IPS-18c (cell line): ENCODE data around the gene CTR9.

Experiments
- H3K4me3 ChIP-seq: 2 replicates; pipeline ENCODE4 v1.7.0; 2013; ENCODE audit warnings: low read depth, mild to moderate bottlenecking, low read length, moderate library complexity; ENCODE audit not compliant: insufficient read depth
- H3K9me3 ChIP-seq: one replicate; pipeline ENCODE4 v1.6.1; 2013; ENCODE audit warnings: mild to moderate bottlenecking, low read length, moderate library complexity; ENCODE audit not compliant: control insufficient read depth, insufficient read depth

Gene CTR9

GRCh38 chr11:10731064-10731680 lies 19.9 kb upstream of the CTR9 start:
- H3K4me3 ChIP-seq: no peak overlapping the region

DNA sequence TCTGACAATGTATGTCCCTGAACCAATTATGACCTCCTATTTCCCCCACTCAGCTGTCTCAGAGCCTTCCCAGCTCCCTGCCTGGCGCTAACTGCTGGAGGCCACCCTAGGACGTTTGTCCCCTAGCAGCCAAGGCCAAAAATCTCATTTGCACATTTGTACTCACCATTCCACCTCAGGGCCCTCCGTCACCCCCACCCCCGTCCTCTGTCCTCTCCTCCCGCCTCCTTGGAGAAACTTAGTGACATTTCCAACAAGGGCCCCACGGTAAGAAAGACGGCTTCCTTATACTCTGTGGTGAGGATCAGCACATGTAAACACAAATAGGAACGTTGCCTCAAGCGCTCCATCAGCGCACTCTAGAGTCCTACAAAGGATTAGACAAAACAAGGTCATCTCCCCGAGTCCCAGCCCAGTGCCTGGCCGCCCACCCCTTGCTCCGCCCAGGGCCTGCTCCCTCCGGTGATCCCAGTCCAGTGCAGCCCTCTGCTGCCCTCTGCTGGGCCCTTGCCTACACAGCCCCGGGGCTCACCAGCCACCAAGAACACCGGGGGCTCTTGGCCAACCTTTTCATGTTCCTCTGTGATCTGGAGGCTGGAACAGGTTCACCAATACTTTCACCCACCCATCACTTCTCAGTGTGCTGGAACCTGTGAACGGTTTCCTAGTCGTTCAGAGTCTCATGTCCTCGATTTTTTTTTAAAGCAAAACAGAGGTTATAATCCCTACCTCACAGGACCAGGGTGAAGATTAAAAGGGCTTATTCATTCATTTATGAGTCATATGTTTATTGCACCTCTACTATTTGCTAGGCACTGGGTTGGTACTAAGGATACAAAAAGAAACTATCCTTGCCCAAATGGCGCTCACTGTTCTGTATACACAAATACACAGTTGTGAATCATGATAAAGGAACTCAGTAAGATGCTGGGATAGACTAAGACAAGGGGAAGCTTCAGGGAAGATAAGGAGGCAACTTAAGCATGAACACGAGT lies 15.3 kb upstream of the CTR9 start:
- Histone ChIP-seq H3K4me3 (peak overlapping the region; percentile 41), H3K9me3 (no peaks in the 10 kb centered on the region)

More at GRCh38 chr11:10731064-10731680, 19.9 kb upstream of the CTR9 start:
- H3K9me3 ChIP-seq: no peaks in the 10 kb centered on the region

GRCh38 chr11:10742460-10743208 lies 8.4 kb upstream of the CTR9 start:
- no peak overlapping the region for H3K4me3 ChIP-seq
- no peaks in the 10 kb centered on the region for H3K9me3 ChIP-seq

DNA sequence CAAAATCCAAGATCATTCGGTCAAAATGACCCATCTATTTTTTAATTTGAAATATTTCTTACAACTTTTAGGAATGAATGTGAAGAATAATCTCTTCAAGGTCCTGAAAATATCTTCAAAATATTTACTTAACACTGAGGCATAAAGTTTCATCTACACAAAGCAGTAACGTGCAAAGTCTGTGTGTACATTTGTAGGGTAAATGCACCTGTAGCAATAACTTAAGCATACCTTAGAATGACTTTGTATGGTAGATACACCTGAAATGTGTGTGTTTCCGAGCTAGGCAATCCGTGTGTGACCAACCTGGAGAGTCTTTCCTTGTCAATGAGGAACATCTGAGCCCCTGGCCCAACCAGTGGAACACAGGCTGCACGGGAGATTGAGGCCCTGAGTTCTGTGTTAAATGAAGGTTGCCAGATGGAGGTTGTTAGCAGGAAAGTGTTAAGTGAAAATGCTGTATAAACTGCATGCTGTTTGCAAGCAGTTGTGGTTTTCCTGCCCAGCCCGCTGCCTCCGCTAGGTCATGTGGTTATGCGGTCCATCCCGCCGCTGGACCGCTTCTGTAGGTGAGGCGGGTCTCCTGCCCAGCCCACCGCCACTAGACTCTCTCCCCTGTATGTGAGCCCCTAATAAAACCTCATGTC lies 7.6 kb upstream of the CTR9 start:
- Histone ChIP-seq H3K4me3 (no peak overlapping the region), H3K9me3 (no peaks in the 10 kb centered on the region)

- H3K4me3 ChIP-seq: no peak overlapping the region
- H3K9me3 ChIP-seq: no peaks in the 10 kb centered on the region
These were observed 6.8 kb upstream of the CTR9 start for GRCh38 chr11:10744206-10744605.

DNA sequence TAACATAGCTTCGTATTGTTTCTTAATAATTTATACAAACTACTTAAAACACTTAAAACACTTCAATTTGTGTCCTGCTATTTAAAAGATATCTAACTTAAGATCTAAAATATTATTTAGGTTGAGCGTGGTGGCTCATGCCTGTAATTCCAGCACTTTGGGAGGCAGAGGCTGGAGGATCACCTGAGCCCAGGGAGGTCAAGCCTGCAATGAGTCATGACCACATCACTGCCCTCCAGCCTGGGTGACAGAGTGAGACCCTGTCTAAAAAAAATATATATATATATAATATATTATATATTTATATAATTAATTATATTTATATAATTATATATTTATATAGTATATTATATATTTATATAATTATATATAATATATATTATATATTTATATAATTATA lies 4.2 kb upstream of the CTR9 start:
- H3K9me3 ChIP-seq: no peaks in the 10 kb centered on the region
- no peak overlapping the region for H3K4me3 ChIP-seq

DNA sequence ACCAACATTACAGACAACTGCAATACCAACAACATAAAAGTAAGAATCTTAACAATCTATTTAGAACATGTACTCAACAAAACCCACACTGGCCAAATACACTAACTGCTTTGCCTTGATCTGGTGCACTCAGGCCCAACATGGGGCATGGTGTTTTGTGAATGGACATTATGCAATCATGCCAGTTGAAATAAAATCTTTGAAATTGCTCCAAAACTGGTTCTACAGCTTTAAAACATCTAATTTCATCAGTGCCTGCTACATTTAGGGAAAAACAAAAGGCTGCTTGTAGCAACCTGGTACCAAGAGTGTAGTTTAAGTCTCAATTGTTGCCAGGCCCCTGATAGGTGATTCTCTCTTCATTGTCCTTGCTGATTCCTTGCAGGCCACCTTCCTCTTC lies 3.3 kb upstream of the CTR9 start:
- Histone ChIP-seq H3K9me3 (no peaks in the 10 kb centered on the region), H3K4me3 (no peak overlapping the region)

- H3K4me3 ChIP-seq: no peak overlapping the region
- H3K9me3 ChIP-seq: no peaks in the 10 kb centered on the region
These were observed 1.6 kb upstream of the CTR9 start for GRCh38 chr11:10749476-10749875.

- Histone ChIP-seq H3K4me3 (peak overlapping the region; percentile 96), H3K9me3 (no peaks in the 10 kb centered on the region)
These were observed 515 bp downstream of the CTR9 start for GRCh38 chr11:10751581-10751940.

DNA sequence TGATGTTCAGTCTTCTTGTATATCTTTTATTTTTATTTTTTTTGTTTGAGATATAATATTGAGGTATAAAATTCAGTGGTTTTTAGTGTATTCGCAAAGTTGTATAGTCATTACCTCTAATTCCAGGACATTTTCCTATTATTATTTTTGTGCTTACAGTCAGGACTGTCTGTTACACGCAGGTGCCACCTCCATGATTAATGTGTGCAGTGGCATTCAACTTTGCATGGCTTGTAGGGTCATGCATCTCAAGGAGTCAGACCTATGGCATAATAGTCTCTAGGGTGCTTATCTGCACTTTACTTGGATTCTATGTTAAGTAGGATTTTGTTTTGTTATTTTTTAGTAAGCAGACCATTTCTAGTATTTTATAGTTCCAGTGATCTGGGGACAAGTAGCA lies 1.0 kb downstream of the CTR9 start:
- Histone ChIP-seq H3K9me3 (no peaks in the 10 kb centered on the region), H3K4me3 (peak overlapping the region; percentile 96)

DNA sequence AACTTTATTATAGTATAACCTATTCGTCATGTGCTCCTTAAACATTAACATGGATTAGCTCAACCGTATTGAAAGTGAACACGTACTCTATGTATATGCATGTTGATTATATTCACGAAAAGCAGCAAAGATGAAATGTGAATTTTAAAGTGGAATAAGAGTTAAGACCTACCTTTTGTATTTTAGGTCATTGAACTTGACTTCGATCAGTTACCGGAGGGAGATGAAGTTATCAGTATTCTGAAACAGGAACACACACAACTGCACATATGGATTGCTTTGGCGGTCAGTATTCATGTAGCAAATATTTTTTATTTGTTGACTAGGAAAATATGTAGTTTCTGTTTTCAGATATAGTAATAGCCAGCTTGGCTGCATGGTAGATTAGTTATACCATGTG lies 1.4 kb downstream of the CTR9 start:
- H3K9me3 ChIP-seq: no peaks in the 10 kb centered on the region
- H3K4me3 ChIP-seq: no peak overlapping the region

GRCh38 chr11:10758957-10759356 lies 7.9 kb downstream of the CTR9 start:
- H3K9me3 ChIP-seq: no peaks in the 10 kb centered on the region

GRCh38 chr11:10761085-10761698 lies 10.1 kb downstream of the CTR9 start:
- Histone ChIP-seq H3K9me3 (no peaks in the 10 kb centered on the region), H3K4me3 (no peak overlapping the region)

More at GRCh38 chr11:10758957-10759356, 7.9 kb downstream of the CTR9 start:
- H3K4me3 ChIP-seq: no peak overlapping the region

- no peak overlapping the region for H3K4me3 ChIP-seq
These were observed 11.1 kb downstream of the CTR9 start for GRCh38 chr11:10762185-10762584.

GRCh38 chr11:10762913-10763421 lies 11.9 kb downstream of the CTR9 start:
- no peaks in the 10 kb centered on the region for H3K9me3 ChIP-seq

More at GRCh38 chr11:10762185-10762584, 11.1 kb downstream of the CTR9 start:
- H3K9me3 ChIP-seq: no peaks in the 10 kb centered on the region

GRCh38 chr11:10763766-10764165 lies 12.7 kb downstream of the CTR9 start:
- Histone ChIP-seq H3K4me3 (no peak overlapping the region), H3K9me3 (no peaks in the 10 kb centered on the region)

More at GRCh38 chr11:10762913-10763421, 11.9 kb downstream of the CTR9 start:
- H3K4me3 ChIP-seq: no peak overlapping the region

DNA sequence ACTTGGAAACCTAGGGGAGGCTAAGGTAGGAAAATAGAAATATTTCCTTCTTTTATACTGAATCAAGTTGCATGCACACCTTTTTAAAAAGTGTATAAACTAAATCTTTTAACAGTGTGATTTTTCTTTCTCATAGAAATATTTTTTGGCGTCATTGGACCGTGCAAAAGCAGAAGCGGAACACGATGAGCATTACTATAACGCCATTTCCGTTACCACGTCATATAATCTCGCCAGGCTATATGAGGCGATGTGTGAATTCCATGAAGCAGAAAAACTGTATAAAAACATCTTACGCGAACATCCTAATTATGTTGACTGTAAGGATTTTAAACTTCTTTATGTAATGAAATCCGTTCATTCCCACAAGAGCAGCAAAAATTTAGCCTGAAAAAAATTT lies 13.4 kb downstream of the CTR9 start:
- Histone ChIP-seq H3K9me3 (no peaks in the 10 kb centered on the region), H3K4me3 (no peak overlapping the region)
